ES-I3 (cell line): ENCODE measurements around the gene TRIM2.
"Not testable (repeated sequence)": the region's sequence is repeated elsewhere in the genome, so short reads cannot be mapped to it uniquely, and the experiment has no call there.

Source experiments
- H3K36me3 ChIP-seq: 2 replicates; pipeline ENCODE4 v1.6.1; 2013; ENCODE audit warnings: mild to moderate bottlenecking, low read length, control low read depth, moderate library complexity; ENCODE audit not compliant: insufficient read depth
- H3K4me1 ChIP-seq: 2 replicates; pipeline ENCODE4 v1.6.1; 2013; ENCODE audit warnings: mild to moderate bottlenecking, control low read depth, low read length; ENCODE audit not compliant: insufficient read depth
- H3K9ac ChIP-seq: 2 replicates; pipeline ENCODE4 v1.6.1; 2013; ENCODE audit warnings: low read depth, mild to moderate bottlenecking, low read length, moderate library complexity
- H3K9me3 ChIP-seq: 2 replicates; pipeline ENCODE4 v1.6.1; 2013; ENCODE audit warnings: mild to moderate bottlenecking, low read length, moderate library complexity; ENCODE audit not compliant: control insufficient read depth, insufficient read depth

The TRIM2 gene

DNA sequence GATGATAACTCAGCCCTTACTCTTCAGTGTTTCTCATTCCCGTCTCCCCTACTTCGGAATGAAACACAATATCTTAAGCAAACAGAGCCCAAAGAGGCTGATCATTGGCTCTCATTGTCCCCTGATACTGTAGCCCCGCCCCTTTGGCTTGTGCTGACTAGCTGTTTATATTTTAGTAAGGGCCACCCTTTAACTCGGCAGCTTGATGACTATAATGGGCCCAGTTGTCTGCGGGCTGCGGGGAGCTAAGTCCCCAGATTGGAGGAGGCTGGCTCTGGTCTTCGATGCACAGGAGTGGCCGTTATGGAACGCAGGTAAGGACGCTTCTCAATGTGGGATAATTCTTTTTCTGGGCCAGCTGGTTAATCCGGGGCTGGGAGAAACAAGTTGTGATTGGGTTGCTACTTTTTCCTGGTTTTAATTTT is at the start of gene TRIM2:
TRIM2 (plus strand) TSS at position 197 of the 425 bp plus-strand sequence; CDS start at position 285, 88 bp downstream.
- no peaks in the 10 kb centered on the region; the same call in 1 of the 2 replicates for H3K9me3 ChIP-seq
- peak within 1 kb of the TSS; percentile 32; the same call in 1 of the 2 replicates for H3K9ac ChIP-seq
- no peaks in the 10 kb centered on the region for H3K36me3 ChIP-seq
- H3K4me1 ChIP-seq = peaks cover 27% of the 10 kb centered on the region

GRCh38 chr4:153155686-153156085 is 48.6 kb upstream of the TRIM2 start:
- H3K36me3 ChIP-seq = no peaks in the 10 kb centered on the region
- no peaks in the 10 kb centered on the region for H3K9me3 ChIP-seq
- H3K4me1 ChIP-seq = peaks cover 8% of the 10 kb centered on the region
- H3K9ac ChIP-seq = no peak overlapping the region

DNA sequence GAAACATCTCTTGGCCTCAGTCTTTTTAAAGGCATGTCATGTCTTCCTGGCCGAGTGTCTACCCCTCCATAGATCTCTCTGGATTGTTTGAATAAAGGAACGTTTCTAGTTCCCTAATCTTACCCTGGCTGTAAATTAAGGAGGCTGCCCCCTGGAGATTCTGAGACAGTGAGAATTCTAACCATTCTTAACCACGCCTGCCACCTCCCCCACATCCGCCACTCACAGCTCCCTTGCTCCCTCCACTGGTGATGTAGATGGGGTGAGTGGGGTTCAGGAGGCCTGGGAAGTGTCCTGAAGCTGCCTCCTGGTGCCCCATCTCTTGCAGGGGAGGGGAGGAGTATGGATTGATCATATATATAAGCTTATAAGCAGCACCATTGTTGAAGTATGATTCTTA is 48.0 kb upstream of the TRIM2 start:
- Histone ChIP-seq H3K36me3 (no peaks in the 10 kb centered on the region), H3K4me1 (peaks cover 8% of the 10 kb centered on the region), H3K9ac (no peak overlapping the region), H3K9me3 (no peaks in the 10 kb centered on the region)

DNA sequence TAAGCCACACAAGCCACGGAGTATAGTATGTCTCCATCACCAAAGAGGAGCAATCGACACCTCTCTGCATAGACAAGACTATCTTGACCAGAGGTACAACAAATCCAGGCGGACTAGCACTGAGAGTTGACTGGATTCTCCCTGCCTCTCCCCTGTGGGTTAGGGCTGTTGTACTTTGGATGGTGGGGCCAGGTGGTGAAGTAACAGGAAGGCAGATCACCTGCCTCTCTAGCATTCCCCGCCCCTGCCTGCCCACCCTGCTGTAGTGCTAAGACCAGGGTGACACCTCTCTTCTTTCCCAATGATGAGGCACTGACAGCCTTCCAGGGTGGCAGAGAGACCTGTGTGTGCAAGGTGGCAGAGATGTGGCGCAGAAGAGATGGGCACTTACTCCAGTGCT is 47.5 kb upstream of the TRIM2 start:
- Histone ChIP-seq H3K9me3 (no peaks in the 10 kb centered on the region), H3K36me3 (no peaks in the 10 kb centered on the region), H3K9ac (no peak overlapping the region), H3K4me1 (peaks cover 6% of the 10 kb centered on the region)

DNA sequence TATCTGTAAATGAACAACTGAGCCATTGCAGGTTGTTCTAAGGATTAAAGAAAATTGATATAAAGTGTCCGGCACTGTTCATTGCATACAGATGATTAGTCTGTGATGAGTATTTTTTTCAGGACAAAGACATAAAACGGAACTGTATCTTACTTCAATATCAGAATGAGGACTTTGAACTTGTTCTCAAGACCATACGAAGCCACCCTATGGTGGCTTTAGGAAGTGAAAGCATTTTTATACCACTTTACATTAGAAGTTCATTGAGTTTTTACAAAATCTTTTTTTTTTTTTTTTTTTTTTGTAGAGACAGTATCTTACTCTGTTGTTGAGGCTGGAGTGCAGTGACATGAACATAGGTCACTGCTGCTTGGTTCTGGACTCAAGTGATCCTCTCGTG is 45.2 kb upstream of the TRIM2 start:
- Histone ChIP-seq H3K9me3 (no peaks in the 10 kb centered on the region), H3K36me3 (no peaks in the 10 kb centered on the region), H3K4me1 (peaks cover 4% of the 10 kb centered on the region; the same call in 1 of the 2 replicates), H3K9ac (no peak overlapping the region)

GRCh38 chr4:153159728-153160221 is 44.5 kb upstream of the TRIM2 start:
- Histone ChIP-seq H3K36me3 (no peaks in the 10 kb centered on the region), H3K9ac (no peak overlapping the region), H3K4me1 (peaks cover 4% of the 10 kb centered on the region; the same call in 1 of the 2 replicates), H3K9me3 (no peaks in the 10 kb centered on the region)

GRCh38 chr4:153160821-153161220 is 43.4 kb upstream of the TRIM2 start:
- Histone ChIP-seq H3K9me3 (no peaks in the 10 kb centered on the region), H3K36me3 (no peaks in the 10 kb centered on the region), H3K4me1 (peaks cover 1% of the 10 kb centered on the region; the same call in 1 of the 2 replicates), H3K9ac (no peak overlapping the region)

GRCh38 chr4:153161226-153161963 is 42.8 kb upstream of the TRIM2 start:
- Histone ChIP-seq H3K9me3 (no peaks in the 10 kb centered on the region), H3K9ac (no peak overlapping the region), H3K4me1 (no peaks in the 10 kb centered on the region), H3K36me3 (no peaks in the 10 kb centered on the region)

- not testable (repeated sequence) for H3K9me3 ChIP-seq, H3K9ac ChIP-seq, H3K36me3 ChIP-seq, H3K4me1 ChIP-seq
These were observed 39.0 kb upstream of the TRIM2 start for GRCh38 chr4:153165236-153165635.

DNA sequence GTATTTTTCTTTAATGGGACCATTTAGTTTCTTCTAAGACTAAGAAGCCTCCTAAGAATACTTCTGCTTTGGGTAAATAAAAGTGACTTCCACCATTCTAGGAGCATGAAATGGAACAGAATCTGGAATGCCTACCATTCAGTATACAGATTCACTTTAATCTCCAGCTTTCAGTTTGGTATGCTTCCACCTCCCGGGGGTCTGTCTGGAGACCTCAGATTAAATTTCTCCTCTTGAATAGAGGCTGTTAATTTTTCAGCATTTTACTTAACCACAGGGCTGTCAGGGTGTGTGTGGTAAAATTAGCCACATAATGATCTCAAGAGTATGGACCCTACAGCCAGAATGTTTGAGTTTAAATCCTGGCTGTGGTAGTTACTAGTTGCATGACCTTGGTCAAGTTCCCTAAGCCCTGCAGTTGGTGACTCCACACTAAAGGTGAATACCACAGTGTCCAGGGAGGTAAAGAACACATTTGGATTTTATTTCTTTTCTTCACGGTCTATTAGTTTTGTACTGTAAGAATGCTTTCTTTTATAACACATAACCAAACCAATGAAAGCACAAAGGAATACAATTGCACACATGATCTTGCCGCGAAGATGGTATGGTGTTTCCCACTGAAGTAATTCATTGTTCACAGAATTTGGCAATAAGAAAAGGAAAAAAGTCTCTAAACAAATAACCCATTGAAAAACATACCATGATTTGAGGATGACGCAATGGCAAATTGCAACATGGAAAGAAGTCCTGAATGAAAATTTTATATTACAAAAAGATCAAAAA is 37.3 kb upstream of the TRIM2 start:
- H3K36me3 ChIP-seq = no peaks in the 10 kb centered on the region
- H3K9me3 ChIP-seq = no peaks in the 10 kb centered on the region
- no peaks in the 10 kb centered on the region for H3K4me1 ChIP-seq
- H3K9ac ChIP-seq = no peak overlapping the region

DNA sequence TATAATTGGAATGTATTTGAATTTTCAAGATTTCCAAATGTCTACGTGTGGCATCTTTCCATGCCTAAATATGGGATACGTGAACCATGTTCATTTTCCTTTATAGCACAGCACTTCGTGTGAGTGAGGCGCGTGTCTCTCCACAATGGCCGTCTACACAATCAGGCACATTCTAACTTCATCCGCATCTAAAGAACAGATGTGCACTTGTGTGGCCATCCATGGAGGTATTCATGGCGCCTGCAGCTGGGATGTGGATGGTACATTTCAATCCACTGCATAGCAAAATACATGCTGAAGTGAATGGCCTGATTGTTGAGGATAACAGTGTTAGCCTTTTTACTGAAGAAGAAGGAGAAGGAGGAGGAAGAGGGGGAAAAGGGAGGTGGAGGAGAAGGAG is 34.5 kb upstream of the TRIM2 start:
- no peaks in the 10 kb centered on the region for H3K4me1 ChIP-seq
- no peaks in the 10 kb centered on the region for H3K36me3 ChIP-seq
- H3K9ac ChIP-seq = no peak overlapping the region
- H3K9me3 ChIP-seq = no peaks in the 10 kb centered on the region

GRCh38 chr4:153170407-153170806 is 33.8 kb upstream of the TRIM2 start:
- Histone ChIP-seq H3K36me3 (no peaks in the 10 kb centered on the region), H3K9me3 (no peaks in the 10 kb centered on the region), H3K9ac (no peak overlapping the region), H3K4me1 (no peaks in the 10 kb centered on the region)

- Histone ChIP-seq H3K9me3 (no peaks in the 10 kb centered on the region), H3K36me3 (no peaks in the 10 kb centered on the region), H3K9ac (no peak overlapping the region), H3K4me1 (peaks cover 11% of the 10 kb centered on the region; the same call in 1 of the 2 replicates)
These were observed 29.2 kb upstream of the TRIM2 start for GRCh38 chr4:153174821-153175567.

DNA sequence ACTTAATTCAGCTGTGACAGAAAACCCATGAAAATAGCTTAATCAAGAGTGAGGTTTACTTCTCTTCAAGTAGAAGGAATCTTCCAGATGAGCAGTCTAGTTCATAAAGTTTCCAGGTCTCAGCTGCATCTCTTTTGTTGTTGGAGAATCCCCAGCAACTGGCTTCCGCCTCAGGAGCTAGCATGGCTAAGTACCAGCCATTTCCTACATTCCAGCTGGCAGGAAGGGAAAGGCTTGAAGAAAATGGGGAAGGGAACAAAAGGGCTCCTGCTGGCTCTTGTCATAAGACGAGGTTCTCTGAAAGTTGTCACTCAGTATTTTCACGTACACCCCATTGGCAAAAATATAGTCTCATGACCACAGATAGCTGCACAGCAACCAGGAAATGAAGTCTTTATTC is 27.3 kb upstream of the TRIM2 start:
- peaks cover 12% of the 10 kb centered on the region; the same call in 1 of the 2 replicates for H3K4me1 ChIP-seq
- no peak overlapping the region for H3K9ac ChIP-seq
- no peaks in the 10 kb centered on the region for H3K9me3 ChIP-seq
- no peaks in the 10 kb centered on the region for H3K36me3 ChIP-seq
